HG02885 (cell line): ENCODE results near the gene GRIN2D.

Experiments
- ATAC-seq: cut with Tn5 transposase; IDR thresholded peaks from one replicate; pipeline ENCODE4 v1.9.1; 2021; ENCODE audit warnings: mild to moderate bottlenecking; ENCODE audit not compliant: unreplicated experiment, poor library complexity

GRIN2D gene

DNA sequence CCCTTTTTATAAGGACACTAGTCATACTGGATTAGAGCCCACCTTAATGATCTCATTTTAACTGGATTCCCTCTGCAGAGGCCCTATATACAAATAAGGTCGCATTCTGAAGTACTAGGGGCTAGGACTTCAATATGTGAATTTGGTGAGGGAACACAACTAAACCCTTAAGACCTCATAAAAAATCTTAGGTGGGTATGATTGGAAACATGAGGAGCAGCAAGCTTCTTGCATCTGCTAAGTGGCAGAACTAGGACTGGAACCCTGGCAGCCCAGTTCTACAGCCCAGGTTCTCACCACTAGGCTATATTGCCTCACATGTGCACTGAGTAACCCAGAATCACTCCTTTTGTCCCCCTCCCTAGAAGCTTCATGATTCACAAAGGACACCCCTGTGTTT lies 35.2 kb downstream of the GRIN2D start:
- no peak for ATAC-seq

- no peak for ATAC-seq
Measured at GRCh38 chr19:48433337-48433736, 39.9 kb downstream of the GRIN2D start.

GRCh38 chr19:48436586-48436985 lies 43.1 kb downstream of the GRIN2D start:
- ATAC-seq: no peak

- ATAC-seq: no peak
Measured at GRCh38 chr19:48441360-48442050, 48.0 kb downstream of the GRIN2D start.

GRCh38 chr19:48442116-48443035 lies 48.9 kb downstream of the GRIN2D start:
- ATAC-seq: no peak

GRCh38 chr19:48443256-48443655 lies 49.8 kb downstream of the GRIN2D start:
- ATAC-seq: no peak
